ENCODE measurements around the gene SMIM45.

The SMIM45 gene

DNA sequence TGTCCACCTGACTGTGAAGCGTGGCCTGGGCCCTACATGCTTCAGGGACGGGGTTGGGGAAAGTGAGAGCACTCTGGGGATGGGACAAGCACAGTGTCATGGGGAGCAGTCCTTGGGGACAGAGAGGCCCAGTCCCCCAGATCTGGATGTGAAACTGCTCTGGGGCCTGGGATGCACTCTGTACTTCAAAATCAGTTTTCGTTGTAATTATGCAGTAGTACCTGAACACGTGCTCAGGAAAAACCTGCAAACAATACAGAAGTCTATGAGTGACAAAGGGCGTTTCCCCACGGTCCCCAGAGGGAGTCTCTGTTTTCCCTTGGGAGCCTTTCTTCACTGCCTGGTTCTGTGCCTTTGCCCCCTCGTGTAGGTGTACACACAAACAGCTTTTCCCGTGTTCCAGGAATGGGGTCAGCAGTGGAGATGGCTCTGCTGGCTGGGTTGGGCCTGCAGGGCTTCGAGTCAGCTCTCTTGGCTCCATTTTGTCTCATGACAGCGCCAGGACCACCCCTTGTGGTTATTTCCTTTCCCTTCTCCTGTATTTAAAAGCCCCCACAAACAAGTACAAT, 20.2 kb upstream of the SMIM45 start:
- TF ChIP-seq, protein P1, sequence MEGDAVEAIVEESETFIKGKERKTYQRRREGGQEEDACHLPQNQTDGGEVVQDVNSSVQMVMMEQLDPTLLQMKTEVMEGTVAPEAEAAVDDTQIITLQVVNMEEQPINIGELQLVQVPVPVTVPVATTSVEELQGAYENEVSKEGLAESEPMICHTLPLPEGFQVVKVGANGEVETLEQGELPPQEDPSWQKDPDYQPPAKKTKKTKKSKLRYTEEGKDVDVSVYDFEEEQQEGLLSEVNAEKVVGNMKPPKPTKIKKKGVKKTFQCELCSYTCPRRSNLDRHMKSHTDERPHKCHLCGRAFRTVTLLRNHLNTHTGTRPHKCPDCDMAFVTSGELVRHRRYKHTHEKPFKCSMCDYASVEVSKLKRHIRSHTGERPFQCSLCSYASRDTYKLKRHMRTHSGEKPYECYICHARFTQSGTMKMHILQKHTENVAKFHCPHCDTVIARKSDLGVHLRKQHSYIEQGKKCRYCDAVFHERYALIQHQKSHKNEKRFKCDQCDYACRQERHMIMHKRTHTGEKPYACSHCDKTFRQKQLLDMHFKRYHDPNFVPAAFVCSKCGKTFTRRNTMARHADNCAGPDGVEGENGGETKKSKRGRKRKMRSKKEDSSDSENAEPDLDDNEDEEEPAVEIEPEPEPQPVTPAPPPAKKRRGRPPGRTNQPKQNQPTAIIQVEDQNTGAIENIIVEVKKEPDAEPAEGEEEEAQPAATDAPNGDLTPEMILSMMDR (IDR thresholded peaks at IDR 0.05), result no peak
- TF ChIP-seq POLR2A (IDR thresholded peaks at IDR 0.05), result no peak
- DNase-seq (no peak), ATAC-seq (no peak)
- H3K36me3 ChIP-seq (replicated peaks in 1 of 2; ENCODE audit: insufficient read depth in 1 of 2, low read depth in 2 of 2), result no peaks in the 10 kb centered on the region
- H3K27ac ChIP-seq, result no peak overlapping the region
- H3K4me1 ChIP-seq, result peaks cover 2% of the 10 kb centered on the region
- intact Hi-C loops (cut with DNase I), result no loop called here
- H3K9me3 ChIP-seq, result no peaks in the 10 kb centered on the region
- WGBS, 2 donors, result 79 to 84% methylated on average over 10 of the region's 10 CpGs
- H3K4me3 ChIP-seq, result no peak overlapping the region
- no peaks in the 10 kb centered on the region for H3K27me3 ChIP-seq

DNA sequence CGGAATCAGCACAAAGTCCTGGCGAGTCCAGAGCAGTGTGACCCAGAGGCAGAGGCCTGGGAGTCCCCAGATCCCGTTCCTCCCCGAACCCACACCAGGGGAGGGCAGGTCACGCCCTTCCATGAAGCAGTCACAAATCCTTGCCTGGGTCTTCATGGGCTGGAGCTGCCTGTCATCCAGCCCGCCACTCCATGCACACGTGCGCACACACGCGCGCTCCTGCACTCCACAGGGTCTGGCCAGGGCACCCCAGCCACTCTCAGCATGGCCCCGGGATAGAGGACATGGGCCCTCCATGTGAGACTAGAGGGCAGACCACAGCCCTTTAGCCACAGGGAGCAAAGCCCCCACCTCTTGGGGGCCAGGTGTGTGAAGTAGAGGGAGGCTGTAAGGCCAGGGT, 19.6 kb upstream of the SMIM45 start:
- ATAC-seq, result no peak
- no peak for DNase-seq
- TF ChIP-seq POLR2A (IDR thresholded peaks at IDR 0.05), result no peak
- TF ChIP-seq, protein P1 (IDR thresholded peaks at IDR 0.05), result no peak
- no peaks in the 10 kb centered on the region for H3K4me1 ChIP-seq
- intact Hi-C loops (cut with DNase I), result no loop called here
- H3K36me3 ChIP-seq (replicated peaks in 1 of 2; ENCODE audit: insufficient read depth in 1 of 2, low read depth in 2 of 2), result no peaks in the 10 kb centered on the region
- 93 to 95% methylated on average over 3 to 12 of the region's 12 CpGs for WGBS, 2 donors
- H3K9me3 ChIP-seq, result no peaks in the 10 kb centered on the region
- no peak overlapping the region for H3K4me3 ChIP-seq
- no peak overlapping the region for H3K27ac ChIP-seq
- H3K27me3 ChIP-seq, result no peaks in the 10 kb centered on the region

DNA sequence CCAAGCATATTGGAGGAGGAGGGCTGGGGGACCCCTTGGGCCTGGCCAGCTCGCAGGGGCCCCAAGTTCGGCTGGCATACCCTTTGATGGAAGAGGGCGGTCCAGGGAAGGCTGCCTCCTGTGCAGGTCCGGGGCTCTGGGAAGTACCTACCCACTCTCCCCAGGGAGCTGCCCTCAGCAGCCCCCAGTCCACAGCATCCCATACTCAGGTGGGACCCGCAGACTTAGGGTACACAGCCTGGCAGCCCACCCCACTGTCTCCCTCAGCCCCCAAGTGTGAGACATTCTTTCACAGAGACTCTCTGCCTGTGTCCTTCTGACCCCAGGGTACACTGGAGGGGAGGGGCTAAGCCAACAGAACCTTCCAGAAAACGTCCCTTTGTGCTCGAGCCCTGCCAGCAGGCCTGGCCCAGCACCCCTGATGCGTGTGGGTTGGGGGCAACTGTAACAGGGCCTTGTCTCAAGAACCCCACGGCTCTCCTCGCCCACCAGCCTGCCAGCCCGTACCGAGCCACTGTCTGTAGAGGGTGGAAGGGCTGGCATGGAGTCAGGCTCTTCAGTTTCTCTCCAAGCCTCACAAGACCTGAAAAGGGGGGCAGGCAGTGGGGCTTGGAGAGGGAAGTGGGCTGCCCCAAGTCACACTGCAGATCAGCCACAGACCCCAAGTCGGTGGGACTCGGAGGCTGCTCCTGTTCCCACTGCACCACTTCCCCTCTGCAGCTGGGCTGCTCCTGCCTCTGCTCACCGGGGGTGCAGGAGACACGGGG, 18.4 kb upstream of the SMIM45 start:
- Histone ChIP-seq H3K4me3 (no peak overlapping the region), H3K4me1 (no peaks in the 10 kb centered on the region), H3K27me3 (no peaks in the 10 kb centered on the region), H3K27ac (no peak overlapping the region), H3K9me3 (no peaks in the 10 kb centered on the region), H3K36me3 (replicated peaks in 1 of 2; ENCODE audit: insufficient read depth in 1 of 2, low read depth in 2 of 2) (no peaks in the 10 kb centered on the region)
- ATAC-seq (no peak), DNase-seq (no peak)
- no peak for TF ChIP-seq POLR2A (IDR thresholded peaks at IDR 0.05)
- TF ChIP-seq, protein P1 (IDR thresholded peaks at IDR 0.05), result no peak
- intact Hi-C loops (cut with DNase I), result no loop called here
- WGBS, 2 donors, result 53 to 84% methylated on average over 2 to 16 of the region's 16 CpGs

DNA sequence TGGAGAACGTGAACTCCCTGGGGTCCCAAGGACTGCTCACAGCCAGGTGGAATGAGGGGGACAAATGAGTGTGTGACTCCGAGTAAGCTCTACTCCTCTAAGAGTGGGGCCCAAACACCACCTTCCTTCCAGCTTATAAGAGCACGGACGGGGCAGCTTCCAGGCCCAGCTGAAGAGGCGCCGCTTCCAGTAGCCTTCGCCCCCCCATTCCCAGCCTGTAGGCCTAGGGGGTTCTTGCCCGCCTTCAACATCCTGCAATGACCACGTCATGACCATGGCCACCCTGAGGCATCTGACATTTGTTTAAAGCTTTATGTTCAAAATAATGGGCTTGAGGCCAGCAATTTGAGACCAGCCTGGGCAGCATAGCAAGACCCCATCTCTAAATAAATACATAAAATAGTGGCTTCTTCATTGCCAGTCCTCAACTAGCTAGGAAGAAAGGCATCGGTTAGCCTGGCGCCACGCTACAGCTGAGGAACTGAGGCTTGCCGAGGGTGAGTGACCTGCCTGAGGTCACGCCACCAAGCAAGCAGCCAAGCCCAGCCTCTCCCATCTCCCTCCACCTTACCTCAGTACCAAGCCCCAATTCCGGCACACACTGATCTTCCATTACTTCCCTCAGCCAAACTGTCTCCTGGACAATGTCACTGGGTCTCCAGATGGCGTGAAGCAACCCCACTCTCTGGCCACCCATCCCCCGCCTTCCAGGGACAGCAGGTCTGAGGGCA, 17.5 kb upstream of the SMIM45 start:
- 91 to 95% methylated on average over 6 to 17 of the region's 17 CpGs for WGBS, 2 donors
- H3K9me3 ChIP-seq, result no peaks in the 10 kb centered on the region
- no peaks in the 10 kb centered on the region for H3K36me3 ChIP-seq (replicated peaks in 1 of 2; ENCODE audit: insufficient read depth in 1 of 2, low read depth in 2 of 2)
- ATAC-seq (no peak), DNase-seq (no peak)
- TF ChIP-seq POLR2A (IDR thresholded peaks at IDR 0.05), result no peak
- TF ChIP-seq, protein P1 (IDR thresholded peaks at IDR 0.05), result no peak
- H3K27me3 ChIP-seq, result no peaks in the 10 kb centered on the region
- intact Hi-C loops (cut with DNase I), result loop anchor here (5.0 kb wide), 1 partner anchor 187 kb away; no protein-coding TSS in a partner anchor
- no peak overlapping the region for H3K4me3 ChIP-seq
- no peak overlapping the region for H3K27ac ChIP-seq
- H3K4me1 ChIP-seq, result no peaks in the 10 kb centered on the region

Measured in body of pancreas (tissue), 4 donors.